Measurements from ENCODE around the gene KLK3.

KLK3 gene

GRCh38 chr19:50832666-50833065 is 22.0 kb upstream of the KLK3 start:
- no peak overlapping the region for H3K4me3 ChIP-seq (ENCODE audit: low read depth, low read length)
- no peak for DNase-seq (ENCODE audit: low read depth)
- no peak for TF ChIP-seq CTCF (conservative IDR thresholded peaks at IDR 0.05; ENCODE audit: low read depth, low read length)

DNA sequence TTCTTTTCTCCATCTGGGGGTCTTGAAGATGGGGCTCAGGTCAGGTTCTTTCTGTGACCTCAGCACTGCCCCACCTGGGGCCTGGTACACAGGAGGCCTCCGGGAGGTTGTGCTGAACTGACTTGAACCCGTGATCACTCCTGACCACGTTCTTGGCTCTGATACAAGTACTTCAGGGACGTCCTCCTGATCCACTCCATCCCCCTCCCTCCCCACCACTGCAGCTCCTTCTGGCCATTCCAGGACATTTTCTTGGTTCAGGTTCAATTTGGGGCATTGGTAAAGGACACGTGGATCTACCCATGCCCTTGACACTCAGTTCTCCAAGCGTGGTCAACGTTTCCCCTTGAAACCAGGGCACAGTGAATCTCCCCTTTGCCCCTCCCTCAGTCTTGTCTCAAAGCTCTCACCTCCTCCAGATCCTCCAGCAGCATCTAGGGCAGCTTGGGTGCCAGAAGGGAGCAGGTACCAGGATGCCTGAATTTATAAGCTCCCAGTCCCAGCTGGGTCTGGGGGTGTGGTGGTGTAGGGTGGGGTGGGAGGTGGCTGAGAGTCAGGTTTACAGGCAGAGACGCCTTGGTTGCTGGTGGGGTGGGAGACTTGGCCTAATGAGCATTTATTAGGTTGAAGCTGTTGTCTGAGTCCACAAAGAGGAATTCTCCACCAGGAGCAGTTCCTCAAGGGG is 21.5 kb upstream of the KLK3 start, which contains the start of gene KLK15:
TSS of gene KLK15 (minus strand) at position 458 of the 685 bp plus-strand sequence. CDS start 2,082 bp downstream, outside the sequence.
- no peak within 1 kb of the TSS for H3K4me3 ChIP-seq (ENCODE audit: low read depth, low read length)
- no peak for DNase-seq (ENCODE audit: low read depth)
- TF ChIP-seq CTCF (conservative IDR thresholded peaks at IDR 0.05; ENCODE audit: low read depth, low read length), result no peak

DNA sequence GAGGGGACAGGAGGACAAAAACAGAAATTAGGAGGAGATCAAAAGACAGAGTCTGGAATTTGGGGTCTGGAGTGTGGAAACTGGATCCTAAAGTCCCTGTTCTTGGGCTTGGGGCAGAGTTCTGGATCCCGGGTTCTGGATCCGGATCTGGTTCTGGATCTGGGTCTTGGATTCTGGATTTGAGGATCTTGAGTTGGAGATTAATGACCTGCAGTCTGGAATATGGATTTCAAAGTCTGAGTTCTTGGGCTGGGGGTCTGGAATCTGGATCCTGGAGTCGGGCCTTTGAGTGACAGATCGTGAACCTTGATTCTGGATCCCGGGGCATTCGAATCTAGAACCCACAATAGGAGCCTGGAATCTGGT is 20.9 kb upstream of the KLK3 start:
- DNase-seq (ENCODE audit: low read depth), result no peak
- no peak overlapping the region for H3K4me3 ChIP-seq (ENCODE audit: low read depth, low read length)

DNA sequence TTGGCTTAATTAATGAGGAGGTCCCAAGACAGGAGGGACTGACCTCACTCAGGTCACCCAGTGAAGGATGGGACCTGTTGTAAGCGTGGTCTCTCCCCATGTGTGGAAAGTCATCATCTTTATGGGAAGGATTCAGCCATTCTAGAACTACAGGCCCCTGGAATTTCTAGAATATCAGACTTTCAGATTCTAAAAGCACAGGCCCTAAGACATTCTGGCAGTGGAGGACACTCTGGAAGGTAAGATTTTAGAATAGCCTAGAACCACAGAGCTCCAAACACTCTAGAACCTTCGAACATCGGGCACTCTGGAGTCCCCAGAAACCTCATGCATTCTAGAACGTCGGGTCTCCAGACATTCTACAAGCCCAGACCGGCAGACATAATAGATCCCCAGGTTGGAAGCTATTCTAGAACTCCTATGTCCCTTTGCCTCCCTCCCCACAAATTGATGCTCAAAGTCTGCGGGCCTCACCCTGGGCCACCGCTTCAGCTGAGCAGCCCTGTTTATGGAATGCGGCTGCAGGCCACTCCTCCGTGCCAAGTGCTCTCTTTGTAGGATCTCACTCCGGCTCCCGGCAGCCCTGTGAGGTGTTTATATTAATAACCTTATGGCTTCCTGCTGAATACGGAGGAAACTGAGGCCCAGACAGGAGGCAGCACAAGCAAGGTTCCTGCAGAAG is 19.5 kb upstream of the KLK3 start:
- TF ChIP-seq CTCF (conservative IDR thresholded peaks at IDR 0.05; ENCODE audit: low read depth, low read length), result no peak
- peak overlapping the region; percentile 65 for H3K4me3 ChIP-seq (ENCODE audit: low read depth, low read length)

More for the DNA sequence above, 20.9 kb upstream of the KLK3 start:
- no peak for TF ChIP-seq CTCF (conservative IDR thresholded peaks at IDR 0.05; ENCODE audit: low read depth, low read length)

GRCh38 chr19:50835785-50836542 is 18.8 kb upstream of the KLK3 start:
- no peak for TF ChIP-seq CTCF (conservative IDR thresholded peaks at IDR 0.05; ENCODE audit: low read depth, low read length)
- DNase-seq (ENCODE audit: low read depth), result peak; percentile 54

More for the DNA sequence above, 19.5 kb upstream of the KLK3 start:
- DNase-seq (ENCODE audit: low read depth), result peak; percentile 5

DNA sequence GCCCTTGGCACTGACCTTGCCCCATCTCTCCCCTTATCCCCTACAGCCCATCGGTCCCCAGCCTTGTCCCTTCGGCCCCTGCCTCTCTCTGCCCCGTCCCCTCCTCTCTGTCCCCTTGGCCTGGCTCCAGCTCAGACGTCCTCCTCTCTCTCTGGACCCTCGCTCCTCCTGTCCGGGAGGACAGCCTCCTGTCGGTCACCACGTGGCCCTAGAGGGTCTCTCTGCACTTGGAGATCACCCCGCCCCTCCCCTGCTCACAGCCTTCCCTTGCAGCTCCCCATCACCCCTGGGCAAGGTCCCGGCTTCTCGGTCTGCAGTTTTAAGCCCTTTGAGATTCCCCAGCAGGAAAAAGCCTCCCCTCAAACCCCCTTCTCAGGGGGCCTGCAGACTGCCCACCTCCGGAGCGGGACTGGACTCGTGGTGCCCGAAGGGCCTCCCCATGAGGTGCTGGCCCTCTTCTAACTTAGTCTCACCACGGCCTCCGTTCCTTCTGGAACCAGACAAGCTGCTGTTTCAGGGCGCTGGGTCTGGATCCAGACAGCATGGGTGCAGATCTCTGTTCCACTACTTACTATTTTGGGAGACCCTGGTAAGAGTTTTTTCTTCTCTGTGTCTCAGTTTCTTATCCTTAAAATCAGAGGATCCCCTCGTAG is 18.0 kb upstream of the KLK3 start:
- no peak for TF ChIP-seq CTCF (conservative IDR thresholded peaks at IDR 0.05; ENCODE audit: low read depth, low read length)
- no peak for DNase-seq (ENCODE audit: low read depth)
- no peak overlapping the region for H3K4me3 ChIP-seq (ENCODE audit: low read depth, low read length)

More at GRCh38 chr19:50835785-50836542, 18.8 kb upstream of the KLK3 start:
- H3K4me3 ChIP-seq (ENCODE audit: low read depth, low read length), result peak overlapping the region; percentile 65

All from choroid plexus epithelial cell (primary cell).